Liver (tissue), 9 donors: ENCODE data around the gene ADGRV1. TPM values are rescaled to one million over a fixed set of nuclear protein-coding genes. Genes with fewer than 3 reads are reported as not detected.
A peak's percentile ranks its signal among the peaks of the same experiment; 100 is the strongest.

Experiments
- DNase-seq: peaks from one replicate; pipeline ENCODE4 v3.0.0-alpha.2; 2017; ENCODE audit warnings: low spot score
- H3K27ac ChIP-seq, 2 donors: one replicate each; pipeline ENCODE4 v1.7.0; 2013; ENCODE audit warnings: inconsistent platforms in 2 of 2, low read length in 2 of 2, control low read depth in 1 of 2, low read depth in 1 of 2, mild to moderate bottlenecking in 1 of 2
- H3K27me3 ChIP-seq, 4 donors: one replicate each; pipeline versions ENCODE4 v1.6.1 to v1.7.0; 2013; ENCODE audit warnings: low read length in 3 of 4, inconsistent platforms in 1 of 4, mild to moderate bottlenecking in 1 of 4, moderate library complexity in 1 of 4; ENCODE audit not compliant: control insufficient read depth in 4 of 4, insufficient read depth in 4 of 4
- H3K36me3 ChIP-seq, 4 donors: one replicate each; pipeline versions ENCODE4 v1.6.1 to v1.7.0; 2013; ENCODE audit warnings: low read length in 3 of 4, mild to moderate bottlenecking in 3 of 4, low read depth in 1 of 4, moderate library complexity in 1 of 4; ENCODE audit not compliant: control insufficient read depth in 4 of 4, insufficient read depth in 3 of 4
- H3K4me1 ChIP-seq, 4 donors: one replicate each; pipeline versions ENCODE4 v1.6.1 to v1.7.0; 2013; ENCODE audit warnings: low read length in 3 of 4, mild to moderate bottlenecking in 3 of 4, moderate library complexity in 1 of 4; ENCODE audit not compliant: control insufficient read depth in 4 of 4, insufficient read depth in 4 of 4
- H3K4me3 ChIP-seq, 3 donors: one replicate each; pipeline versions ENCODE4 v1.6.1 to v1.7.0; 2013; ENCODE audit warnings: low read length in 3 of 3, control low read depth in 1 of 3, low read depth in 1 of 3, mild to moderate bottlenecking in 1 of 3
- H3K9ac ChIP-seq, 2 donors: one replicate each; pipeline ENCODE4 v1.7.0; 2013; ENCODE audit warnings: low read length in 2 of 2, mild to moderate bottlenecking in 2 of 2, moderate library complexity in 2 of 2, control low read depth in 1 of 2, low read depth in 1 of 2
- H3K9me3 ChIP-seq, 4 donors: one replicate each; pipeline versions ENCODE4 v1.6.1 to v1.7.0; 2013; ENCODE audit warnings: low read length in 3 of 4; ENCODE audit not compliant: control insufficient read depth in 4 of 4
- ATF3 ChIP-seq: IDR thresholded peaks from 2 replicates; pipeline ENCODE4 v1.6.1; 2016; ENCODE audit warnings: antibody characterized with exemption
- CTCF ChIP-seq: fragments of 150-350 bp; IDR thresholded peaks from 2 replicates; pipeline ENCODE4 v1.5.1; 2017; ENCODE audit warnings: improper control_type of control experiment, low read depth, low read length; ENCODE audit not compliant: missing input control
- EGR1 ChIP-seq, 2 donors: IDR thresholded peaks; 2 replicates each; pipeline ENCODE4 v1.6.1; 2016 to 2018; ENCODE audit warnings: antibody characterized with exemption in 2 of 2, low read depth in 2 of 2
- FOXA2 ChIP-seq: IDR thresholded peaks from 2 replicates; pipeline ENCODE4 v1.6.1; 2016; ENCODE audit warnings: antibody characterized with exemption
- HNF4A ChIP-seq, 2 donors: conservative IDR thresholded peaks; 2 replicates each; pipeline ENCODE4 v1.6.1; 2016; ENCODE audit warnings: antibody characterized with exemption in 2 of 2, mild to moderate bottlenecking in 2 of 2
- HNF4G ChIP-seq: IDR thresholded peaks from 2 replicates; pipeline ENCODE4 v1.6.1; 2016; ENCODE audit warnings: antibody characterized with exemption
- MAX ChIP-seq: IDR thresholded peaks from 2 replicates; pipeline ENCODE4 v1.6.1; 2016; ENCODE audit warnings: antibody characterized with exemption
- NR2F2 ChIP-seq: IDR thresholded peaks from 2 replicates; pipeline ENCODE4 v1.6.1; 2016; ENCODE audit warnings: antibody characterized with exemption
- RAD21 ChIP-seq, 2 donors: IDR thresholded peaks; 2 replicates each; pipeline ENCODE4 v1.6.1; 2016; ENCODE audit warnings: antibody characterized with exemption in 2 of 2, mild to moderate bottlenecking in 2 of 2
- REST ChIP-seq: IDR thresholded peaks from 2 replicates; pipeline ENCODE4 v1.6.1; 2016; ENCODE audit warnings: antibody characterized with exemption, mild to moderate bottlenecking
- RXRA ChIP-seq, 2 donors: IDR thresholded peaks; 2 replicates each; pipeline ENCODE4 v1.6.1; 2017 to 2018; ENCODE audit warnings: antibody characterized with exemption in 2 of 2, mild to moderate bottlenecking in 1 of 2
- SP1 ChIP-seq: IDR thresholded peaks from 2 replicates; pipeline ENCODE4 v1.6.1; 2018; ENCODE audit warnings: antibody characterized with exemption, mild to moderate bottlenecking
- TAF1 ChIP-seq: conservative IDR thresholded peaks from 2 replicates; pipeline ENCODE4 v1.6.1; 2016; ENCODE audit warnings: antibody characterized with exemption, mild to moderate bottlenecking
- YY1 ChIP-seq: IDR thresholded peaks from 2 replicates; pipeline ENCODE4 v1.6.1; 2016; ENCODE audit warnings: antibody characterized with exemption, mild to moderate bottlenecking
- ZBTB33 ChIP-seq: IDR thresholded peaks from 2 replicates; pipeline ENCODE4 v1.6.1; 2016; ENCODE audit warnings: antibody characterized with exemption
- WGBS: extraction: QIAGEN DNeasy Blood & Tissue Kit; methylation state at CpG from one replicate; pipeline ENCODE4 v1.1.7; 2013; 5-methylcytosine and 5-hydroxymethylcytosine counted together
- polyA plus RNA-seq, 2 donors: library from polyadenylated mRNA; stranded (reverse) in 1 of 2; unstranded in 1 of 2; fragments of 200-250 nt in 1 of 2; fragments of >200 nt in 1 of 2; fragmentation: Nextera tagmentation in 1 of 2; extraction: Ambion mirVana in 1 of 2; gene quantifications; one replicate each; pipeline versions ENCODE4 v1.2.1 to v1.2.3, GENCODE V29; 2013 to 2015
- total RNA-seq, 2 donors: library from RNA; depleted of rRNA; stranded (reverse); fragments of >200 nt; gene quantifications; one replicate each; pipeline ENCODE4 v1.2.3, GENCODE V29; 2014
- donor health status: healthy.
- donor health status: healthy.
- donor health status: healthy.
- donor health status: healthy.
- donor health status: healthy.

The ADGRV1 gene
- total and polyA plus RNA-seq, 4 donors, result 5.1 to 15.5 (median 9.6) TPM

- no peaks in the 10 kb centered on the region for H3K36me3 ChIP-seq
- H3K27ac ChIP-seq, result peak overlapping the region in 1 of 2 donors; percentile 5
- WGBS, result 94% methylated on average over 1 of the region's 1 CpG
- no peak overlapping the region for H3K9ac ChIP-seq
- H3K9me3 ChIP-seq, result no peaks in the 10 kb centered on the region
- no peaks in the 10 kb centered on the region for H3K27me3 ChIP-seq
- no peak overlapping the region for H3K4me3 ChIP-seq
- H3K4me1 ChIP-seq, result peaks cover 2 to 12% (median 5%) of the 10 kb centered on the region in 4 donors
- TF ChIP-seq SP1, result no peak
- peak in 1 of 2 donors; percentile 18 for TF ChIP-seq RXRA (IDR thresholded peaks at IDR 0.05)
- TF ChIP-seq HNF4A (conservative IDR thresholded peaks at IDR 0.05), result peak in 1 of 2 donors; percentile 65
- TF ChIP-seq MAX, result no peak
- no peak for TF ChIP-seq RAD21 (IDR thresholded peaks at IDR 0.05)
- TF ChIP-seq CTCF, result no peak
- TF ChIP-seq NR2F2, result no peak
- peak; percentile 30 for TF ChIP-seq HNF4G
- TF ChIP-seq REST, result no peak
- DNase-seq, result no peak
Measured at GRCh38 chr5:91016322-91016721, 457.7 kb downstream of the ADGRV1 start.

- no peaks in the 10 kb centered on the region for H3K9me3 ChIP-seq
- H3K9ac ChIP-seq, result no peak overlapping the region
- no peaks in the 10 kb centered on the region for H3K36me3 ChIP-seq
- H3K4me3 ChIP-seq, result no peak overlapping the region
- WGBS, result 50% methylated on average over 4 of the region's 4 CpGs
- H3K4me1 ChIP-seq, result peaks cover 4 to 12% (median 5%) of the 10 kb centered on the region in 4 donors
- peak overlapping the region; percentile 5 to 17 for H3K27ac ChIP-seq
- TF ChIP-seq RAD21 (IDR thresholded peaks at IDR 0.05), result no peak
- peak; percentile 17 for TF ChIP-seq YY1
- peak in 1 of 2 donors; percentile 6 for TF ChIP-seq RXRA (IDR thresholded peaks at IDR 0.05)
- peak; percentile 10 for TF ChIP-seq FOXA2
- peak in 1 of 2 donors; percentile 52 for TF ChIP-seq HNF4A (conservative IDR thresholded peaks at IDR 0.05)
- no peak for DNase-seq
- no peaks in the 10 kb centered on the region for H3K27me3 ChIP-seq
Measured at GRCh38 chr5:91016954-91017700, 458.5 kb downstream of the ADGRV1 start.

GRCh38 chr5:91018200-91018599 is 459.6 kb downstream of the ADGRV1 start:
- Histone ChIP-seq H3K9ac (no peak overlapping the region), H3K36me3 (no peaks in the 10 kb centered on the region), H3K4me1 (peaks cover 4 to 12% (median 5%) of the 10 kb centered on the region in 4 donors), H3K9me3 (no peaks in the 10 kb centered on the region), H3K27me3 (no peaks in the 10 kb centered on the region), H3K27ac (no peak overlapping the region), H3K4me3 (no peak overlapping the region)
- DNase-seq, result no peak
- 89% methylated on average over 1 of the region's 1 CpG for WGBS
- TF ChIP-seq EGR1 (IDR thresholded peaks at IDR 0.05; ENCODE audit: low read depth in 2 of 2) (no peak), CTCF (no peak), SP1 (no peak), MAX (no peak), RXRA (IDR thresholded peaks at IDR 0.05) (no peak), NR2F2 (no peak), TAF1 (no peak), ATF3 (no peak), HNF4A (conservative IDR thresholded peaks at IDR 0.05) (no peak), RAD21 (IDR thresholded peaks at IDR 0.05) (no peak), ZBTB33 (no peak), HNF4G (no peak)
